Ascending aorta (tissue), 2 donors: ENCODE results near the gene MYD88. TPM values are rescaled to one million over a fixed set of nuclear protein-coding genes. Genes with fewer than 3 reads are reported as not detected.
"Not testable (repeated sequence)": the region's sequence is repeated elsewhere in the genome, so short reads cannot be mapped to it uniquely, and the experiment has no call there.

Experiments
- DNase-seq, 2 donors: peaks; one replicate each; pipeline ENCODE4 v3.0.0-alpha.2; 2019; ENCODE audit warnings: low spot score in 2 of 2
- H3K27ac ChIP-seq, 2 donors: fragments of 200-600 bp; sonication (generic); one replicate each; pipeline ENCODE4 v1.5.1; 2016 to 2017; ENCODE audit warnings: mild to moderate bottlenecking in 1 of 2
- H3K27me3 ChIP-seq: fragments of 200-600 bp; sonication (generic); one replicate; pipeline ENCODE4 v1.5.1; 2017
- H3K36me3 ChIP-seq, 2 donors: fragments of 200-600 bp; sonication (generic); one replicate each; pipeline ENCODE4 v1.5.1; 2016
- H3K4me1 ChIP-seq, 2 donors: fragments of 200-600 bp; sonication (generic); one replicate each; pipeline ENCODE4 v1.5.1; 2016 to 2017; ENCODE audit warnings: mild to moderate bottlenecking in 1 of 2
- H3K4me3 ChIP-seq, 2 donors: fragments of 200-600 bp; sonication (generic); one replicate each; pipeline ENCODE4 v1.5.1; 2016 to 2017; ENCODE audit warnings: mild to moderate bottlenecking in 1 of 2
- H3K9me3 ChIP-seq, 2 donors: fragments of 200-600 bp; sonication (generic); one replicate each; pipeline ENCODE4 v1.5.1; 2016
- CTCF ChIP-seq, 3 experiments: fragments of 200-600 bp in 2 of 3; fragments of 450-650 bp in 1 of 3; sonication (generic) in 2 of 3; IDR thresholded peaks; one replicate each; pipeline ENCODE4 v1.5.1; 2016 to 2019; ENCODE audit warnings: antibody characterized with exemption in 3 of 3, mild to moderate bottlenecking in 1 of 3, moderate library complexity in 1 of 3
- intact Hi-C: fragments of 100-400 bp; cut with DNase I; formaldehyde crosslinking; loops from one replicate; pipeline ENCODE4 v1.15.1; 2023
- total RNA-seq: library from RNA; depleted of rRNA; stranded (reverse); fragments of >200 nt; gene quantifications from one replicate; pipeline ENCODE4 v1.1.0, GENCODE V29; 2016

The MYD88 gene
- total RNA-seq, 1 donor from 2014 or later: 38.8 TPM

- Histone ChIP-seq H3K27ac (no peak overlapping the region), H3K36me3 (no peaks in the 10 kb centered on the region), H3K4me3 (no peak overlapping the region), H3K4me1 (no peaks in the 10 kb centered on the region), H3K27me3 (no peaks in the 10 kb centered on the region), H3K9me3 (no peaks in the 10 kb centered on the region)
- intact Hi-C loops: no loop called here
- no peak for DNase-seq
- no peak for TF ChIP-seq CTCF (IDR thresholded peaks at IDR 0.05)
These were observed 17.4 kb downstream of the MYD88 start for GRCh38 chr3:38155825-38156224.

GRCh38 chr3:38157117-38157516, 18.7 kb downstream of the MYD88 start:
- no peak for TF ChIP-seq CTCF (IDR thresholded peaks at IDR 0.05)
- Histone ChIP-seq H3K36me3 (no peaks in the 10 kb centered on the region), H3K27ac (no peak overlapping the region), H3K9me3 (no peaks in the 10 kb centered on the region), H3K27me3 (no peaks in the 10 kb centered on the region), H3K4me1 (no peaks in the 10 kb centered on the region), H3K4me3 (no peak overlapping the region)
- no peak for DNase-seq
- intact Hi-C loops: no loop called here

DNA sequence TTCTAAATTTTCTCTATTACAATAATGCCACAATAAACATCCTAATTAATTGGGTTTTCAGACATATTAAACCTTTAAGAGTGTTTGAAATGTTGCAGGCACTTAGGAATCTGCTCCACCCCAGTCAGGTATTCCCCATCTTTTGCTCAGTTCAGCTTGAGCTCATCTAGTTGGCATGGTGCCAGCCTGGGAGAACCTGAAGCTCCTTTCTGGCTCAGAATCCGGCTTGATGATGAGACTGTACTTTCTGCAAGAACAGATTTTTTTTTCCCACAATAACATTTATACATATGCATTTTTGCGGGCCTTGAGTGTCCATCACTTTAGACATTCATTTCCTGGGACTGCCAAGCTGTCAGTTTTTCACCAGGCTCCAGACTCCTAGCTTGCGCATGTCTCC, 19.1 kb downstream of the MYD88 start:
- DNase-seq: no peak
- Histone ChIP-seq H3K27me3 (no peaks in the 10 kb centered on the region), H3K4me1 (no peaks in the 10 kb centered on the region), H3K9me3 (no peaks in the 10 kb centered on the region), H3K27ac (no peak overlapping the region), H3K4me3 (no peak overlapping the region), H3K36me3 (no peaks in the 10 kb centered on the region)
- no peak for TF ChIP-seq CTCF (IDR thresholded peaks at IDR 0.05)
- intact Hi-C loops: no loop called here

- DNase-seq: no peak
- no peaks in the 10 kb centered on the region for H3K27me3 ChIP-seq
- intact Hi-C loops: no loop called here
- H3K27ac ChIP-seq: no peak overlapping the region
- H3K4me1 ChIP-seq: no peaks in the 10 kb centered on the region
- TF ChIP-seq CTCF (IDR thresholded peaks at IDR 0.05): no peak
- no peaks in the 10 kb centered on the region for H3K9me3 ChIP-seq
- no peak overlapping the region for H3K4me3 ChIP-seq
- H3K36me3 ChIP-seq: no peaks in the 10 kb centered on the region
These were observed 20.0 kb downstream of the MYD88 start for GRCh38 chr3:38158472-38158871.

DNA sequence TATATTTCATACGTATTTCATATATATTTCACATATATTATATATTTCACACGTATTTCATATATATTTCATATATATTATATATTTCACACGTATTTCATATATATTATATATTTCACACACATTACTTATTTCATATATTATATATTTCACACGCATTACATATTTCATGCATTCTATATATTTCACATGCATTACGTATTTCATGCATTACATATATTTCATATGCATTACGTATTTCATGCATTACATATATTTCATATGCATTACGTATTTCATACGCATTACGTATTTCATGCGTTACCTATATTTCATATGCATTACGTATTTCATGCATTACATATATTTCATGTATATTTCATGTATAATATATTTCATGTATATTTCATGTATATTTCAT, 22.2 kb downstream of the MYD88 start:
- not testable (repeated sequence) for H3K4me1 ChIP-seq, DNase-seq, H3K4me3 ChIP-seq, H3K9me3 ChIP-seq, H3K27me3 ChIP-seq, H3K36me3 ChIP-seq, H3K27ac ChIP-seq
- intact Hi-C loops: loop anchor here (10.0 kb wide), 1 partner anchor 294 kb away; the partner anchor contains the start of gene ACVR2B

DNA sequence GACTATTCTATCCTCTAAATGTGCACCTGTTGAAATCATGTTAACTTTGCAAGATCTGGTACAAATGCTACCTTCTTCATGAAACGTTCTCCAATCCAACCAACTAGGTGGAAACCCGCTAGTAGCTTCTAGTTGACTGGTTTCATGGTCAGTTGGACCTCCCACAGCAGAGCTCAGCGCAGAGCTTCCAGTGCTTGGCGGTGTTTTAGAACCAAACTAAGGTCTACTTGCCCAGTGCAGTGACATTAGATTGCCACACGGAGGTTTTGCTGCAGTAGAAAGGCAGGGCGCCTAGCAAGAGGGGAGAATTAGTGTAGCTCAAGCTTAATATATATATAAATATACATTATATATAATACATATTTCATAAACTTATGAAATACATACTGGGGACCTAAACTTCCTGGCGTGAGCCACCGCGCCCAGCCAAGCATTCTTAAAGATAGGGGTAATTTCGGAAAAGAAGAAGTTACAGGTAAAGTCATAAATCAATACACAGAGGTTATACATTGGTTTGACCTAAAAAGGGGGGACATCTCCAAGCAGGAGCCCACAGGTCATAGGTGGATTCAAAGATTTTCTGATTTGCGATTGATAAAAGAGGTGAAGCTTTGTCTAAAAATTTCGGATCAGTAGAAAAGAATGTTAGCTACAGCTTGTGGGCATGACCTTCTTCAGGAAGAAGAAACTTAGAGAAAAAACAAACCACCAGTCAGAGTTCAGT, 24.8 kb downstream of the MYD88 start:
- DNase-seq: no peak
- H3K27me3 ChIP-seq: no peaks in the 10 kb centered on the region
- H3K4me3 ChIP-seq: no peak overlapping the region
- H3K9me3 ChIP-seq: no peaks in the 10 kb centered on the region
- H3K4me1 ChIP-seq: peaks cover 0 to 15% of the 10 kb centered on the region in 2 donors
- no peaks in the 10 kb centered on the region for H3K36me3 ChIP-seq
- intact Hi-C loops: loop anchor here (10.0 kb wide), 1 partner anchor 292 kb away; the partner anchor contains the start of gene ACVR2B
- peak in 1 of 3 experiments; percentile 7 for TF ChIP-seq CTCF (IDR thresholded peaks at IDR 0.05)
- peak overlapping the region in 1 of 2 donors; percentile 94 for H3K27ac ChIP-seq
